Activated naive CD4-positive, alpha-beta T cell treated with anti-CD3 and anti-CD28 coated beads, Interleukin-2, amount 50 U/mL, for 24 hours (primary cell): Measurements from ENCODE around the gene MCUB.

Experiments
- H3K27ac Mint-ChIP-seq: one replicate; pipeline ENCODE4 v1.8.0; 2021; ENCODE audit warnings: mild to moderate bottlenecking, mixed read lengths
- H3K27me3 Mint-ChIP-seq: one replicate; pipeline ENCODE4 v1.8.0; 2021; ENCODE audit warnings: mixed read lengths
- H3K36me3 Mint-ChIP-seq: one replicate; pipeline ENCODE4 v1.8.0; 2021; ENCODE audit warnings: mixed read lengths
- H3K4me1 Mint-ChIP-seq: one replicate; pipeline ENCODE4 v1.8.0; 2021; ENCODE audit warnings: mixed read lengths
- H3K4me3 Mint-ChIP-seq: one replicate; pipeline ENCODE4 v1.8.0; 2021; ENCODE audit warnings: mild to moderate bottlenecking, mixed read lengths
- H3K9me3 Mint-ChIP-seq: one replicate; pipeline ENCODE4 v1.8.0; 2021; ENCODE audit warnings: mixed read lengths

Gene MCUB

DNA sequence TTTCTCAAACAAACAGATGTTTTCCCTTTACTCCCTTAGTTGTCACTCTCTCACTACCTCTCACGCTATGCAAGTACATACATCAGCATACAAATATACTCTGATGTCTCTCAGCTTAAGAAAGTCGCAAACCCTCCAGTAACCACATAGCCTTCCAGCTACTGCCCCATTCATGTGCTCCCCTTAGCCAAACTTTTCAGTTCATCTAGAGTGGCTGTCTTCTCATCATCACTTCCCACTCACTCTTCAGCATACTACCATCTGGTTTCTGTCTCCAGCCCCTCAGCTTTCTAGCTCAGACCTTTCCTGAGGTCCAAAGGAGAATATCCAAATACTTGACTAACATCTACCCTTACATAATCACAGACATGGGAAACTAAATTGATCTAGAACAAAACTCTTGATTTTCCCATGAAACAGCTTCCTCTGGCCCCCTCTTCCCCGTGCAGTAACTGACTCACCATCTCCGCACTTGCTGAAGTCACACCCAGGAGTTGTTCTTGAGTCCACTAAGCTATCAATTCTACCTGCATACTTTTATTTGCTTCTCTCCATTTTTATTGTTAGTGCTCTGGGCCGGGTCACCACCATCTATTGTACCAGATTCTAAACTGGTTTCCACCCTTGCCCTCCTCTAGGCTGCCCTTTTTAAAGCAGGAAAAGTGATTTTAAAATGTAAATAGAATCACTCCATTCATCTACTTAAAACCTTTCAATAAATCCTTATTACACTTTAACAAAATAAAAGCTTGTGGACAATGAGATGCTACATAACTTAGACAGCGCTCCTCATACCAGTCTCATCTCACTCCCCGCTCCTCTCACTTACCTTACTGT is 86.0 kb downstream of the MCUB start:
- H3K4me1 Mint-ChIP-seq: peaks cover 18% of the 10 kb centered on the region
- no peak overlapping the region for H3K4me3 Mint-ChIP-seq
- H3K36me3 Mint-ChIP-seq: peaks cover 2% of the 10 kb centered on the region
- H3K27ac Mint-ChIP-seq: no peak overlapping the region
- no peaks in the 10 kb centered on the region for H3K27me3 Mint-ChIP-seq
- no peaks in the 10 kb centered on the region for H3K9me3 Mint-ChIP-seq

DNA sequence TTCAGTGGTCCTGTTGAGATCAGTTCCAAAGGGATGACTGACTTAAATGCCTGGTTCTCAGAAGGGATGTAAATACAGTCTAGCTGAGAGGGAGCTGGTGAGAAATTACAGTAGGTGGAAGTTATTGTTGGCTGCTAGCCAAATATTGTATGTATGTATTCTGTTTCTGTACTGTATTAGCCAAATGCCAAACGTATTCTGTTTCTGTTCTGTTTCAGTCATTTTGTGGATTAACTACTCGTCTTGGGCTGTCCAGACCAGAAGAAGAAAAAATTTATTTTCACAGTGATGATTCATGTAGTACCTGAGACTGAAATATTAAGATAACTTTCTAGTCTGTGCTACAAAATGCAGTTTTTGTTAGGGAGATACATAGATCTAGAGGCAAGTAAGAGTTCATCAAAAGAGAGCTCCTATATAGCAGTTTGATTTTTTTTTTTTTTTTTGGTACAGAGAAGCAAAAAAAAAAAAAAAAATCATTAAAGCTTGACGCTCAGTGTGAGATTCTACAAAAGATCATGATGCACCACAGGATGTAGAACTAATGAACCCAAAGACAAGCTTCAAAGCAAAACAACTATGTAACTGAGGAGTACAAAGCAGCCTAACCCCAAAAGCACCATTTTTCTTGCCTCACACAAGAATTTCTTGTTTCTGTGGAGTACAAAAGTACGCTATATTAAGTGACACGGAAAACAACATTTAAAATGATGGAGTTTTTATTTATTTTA is 88.4 kb downstream of the MCUB start:
- Mint-ChIP-seq H3K36me3 (peaks cover 16% of the 10 kb centered on the region), H3K27ac (peak overlapping the region; percentile 87), H3K4me1 (no peaks in the 10 kb centered on the region), H3K27me3 (no peaks in the 10 kb centered on the region), H3K9me3 (no peaks in the 10 kb centered on the region), H3K4me3 (peak overlapping the region; percentile 72)

DNA sequence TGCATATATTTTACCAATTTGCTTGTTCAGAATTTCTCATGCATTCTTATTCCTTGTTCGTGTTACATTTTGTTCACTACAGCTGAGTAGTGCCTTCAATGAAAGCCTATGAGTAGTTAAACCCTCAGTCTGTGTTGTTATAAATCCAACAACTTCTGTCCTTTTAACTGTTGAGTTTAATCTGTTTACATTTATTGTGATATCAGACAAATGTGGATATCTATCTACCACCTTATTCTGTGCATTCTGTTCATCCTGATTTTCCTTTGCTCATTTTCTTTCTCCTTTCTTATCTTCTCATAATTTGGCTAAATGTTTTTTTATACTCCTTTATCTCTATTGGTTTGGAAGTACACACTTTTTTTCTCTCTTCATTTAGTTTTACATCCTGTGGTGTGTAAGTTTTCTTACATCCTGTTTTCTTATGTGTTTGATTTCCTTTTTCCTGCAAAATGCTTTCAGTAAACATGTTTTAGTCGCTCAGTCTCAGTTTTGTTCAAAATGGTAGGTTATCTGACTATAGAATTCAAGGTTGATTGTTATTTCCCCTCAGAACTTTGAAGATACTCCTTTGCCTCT is 89.0 kb downstream of the MCUB start:
- Mint-ChIP-seq H3K9me3 (no peaks in the 10 kb centered on the region), H3K4me3 (peak overlapping the region; percentile 72), H3K27me3 (no peaks in the 10 kb centered on the region), H3K4me1 (no peaks in the 10 kb centered on the region), H3K36me3 (peaks cover 18% of the 10 kb centered on the region), H3K27ac (peak overlapping the region; percentile 87)

DNA sequence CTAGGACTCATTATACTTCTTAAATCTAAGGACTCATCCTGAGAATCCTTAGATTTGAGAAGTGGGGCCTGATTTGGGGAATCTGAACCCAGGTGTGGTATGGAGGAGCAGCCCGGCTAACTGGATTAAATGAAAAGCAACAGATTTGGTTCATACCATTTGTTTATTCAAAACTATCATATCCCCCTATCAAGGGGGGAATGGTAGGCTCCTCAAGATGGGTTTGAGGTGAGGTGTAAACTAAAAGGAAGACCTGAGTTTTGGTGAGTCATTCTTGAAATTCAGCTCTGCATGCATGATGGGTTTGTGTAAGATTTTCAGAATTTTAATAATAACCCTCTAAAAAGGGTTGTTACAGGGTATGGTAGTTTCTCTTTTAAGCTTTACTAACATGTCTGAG is 89.8 kb downstream of the MCUB start:
- peak overlapping the region; percentile 76 for H3K27ac Mint-ChIP-seq
- no peaks in the 10 kb centered on the region for H3K27me3 Mint-ChIP-seq
- H3K4me3 Mint-ChIP-seq: peak overlapping the region; percentile 11
- H3K4me1 Mint-ChIP-seq: peaks cover 5% of the 10 kb centered on the region
- H3K36me3 Mint-ChIP-seq: peaks cover 21% of the 10 kb centered on the region
- no peaks in the 10 kb centered on the region for H3K9me3 Mint-ChIP-seq

DNA sequence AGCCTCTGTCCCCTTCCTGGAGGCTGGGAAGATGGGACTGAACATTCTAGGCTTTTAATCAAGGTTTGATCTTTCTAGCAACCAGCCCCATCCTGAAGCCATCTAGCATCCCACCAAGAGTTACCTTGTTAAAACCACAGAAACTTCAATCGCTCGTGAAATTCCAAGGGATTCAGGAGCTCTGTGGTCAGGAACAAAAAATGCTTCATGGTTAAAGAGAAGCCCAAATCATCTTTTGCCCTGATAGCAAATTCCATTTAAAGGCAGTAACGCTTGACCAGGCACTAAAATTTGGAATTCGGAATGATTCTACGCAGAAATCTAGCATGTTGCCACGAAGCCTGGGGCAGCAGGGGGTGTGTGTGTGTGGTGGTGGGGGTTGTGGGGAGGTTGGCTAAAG is 95.3 kb downstream of the MCUB start:
- Mint-ChIP-seq H3K4me1 (peaks cover 36% of the 10 kb centered on the region), H3K4me3 (no peak overlapping the region), H3K36me3 (peaks cover 19% of the 10 kb centered on the region)

DNA sequence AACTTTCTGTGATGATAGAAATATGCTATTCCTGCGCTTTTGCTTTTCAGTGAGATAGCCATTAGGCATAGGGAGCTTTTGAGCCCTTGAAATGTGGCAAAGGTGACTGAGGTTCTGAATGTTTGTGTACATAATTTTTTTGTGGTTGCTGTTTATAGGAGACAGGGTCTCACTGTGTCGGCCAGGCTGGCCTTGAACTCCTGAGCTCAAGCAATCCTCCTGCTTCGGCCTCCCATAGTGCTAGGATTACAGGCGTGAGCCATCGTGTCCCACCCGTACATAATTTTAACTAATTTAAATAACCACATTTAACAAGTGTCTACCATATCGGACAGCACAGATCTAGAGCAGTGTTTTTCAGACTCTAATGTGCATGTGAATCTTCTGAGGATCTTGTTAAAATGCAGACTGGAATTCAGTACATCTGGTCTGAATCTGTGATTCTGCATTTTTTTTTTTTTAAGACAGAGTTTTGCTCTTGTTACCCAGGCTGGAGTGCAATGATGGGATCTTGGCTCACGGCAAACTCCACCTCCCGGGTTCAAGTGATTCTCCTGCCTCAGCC is 97.9 kb downstream of the MCUB start:
- peaks cover 12% of the 10 kb centered on the region for H3K36me3 Mint-ChIP-seq
- H3K27me3 Mint-ChIP-seq: no peaks in the 10 kb centered on the region
- peaks cover 49% of the 10 kb centered on the region for H3K4me1 Mint-ChIP-seq
- no peak overlapping the region for H3K4me3 Mint-ChIP-seq
- H3K9me3 Mint-ChIP-seq: no peaks in the 10 kb centered on the region
- H3K27ac Mint-ChIP-seq: peak overlapping the region; percentile 63

More for the DNA sequence above, 95.3 kb downstream of the MCUB start:
- H3K9me3 Mint-ChIP-seq: no peaks in the 10 kb centered on the region
- H3K27me3 Mint-ChIP-seq: no peaks in the 10 kb centered on the region
- H3K27ac Mint-ChIP-seq: no peak overlapping the region

DNA sequence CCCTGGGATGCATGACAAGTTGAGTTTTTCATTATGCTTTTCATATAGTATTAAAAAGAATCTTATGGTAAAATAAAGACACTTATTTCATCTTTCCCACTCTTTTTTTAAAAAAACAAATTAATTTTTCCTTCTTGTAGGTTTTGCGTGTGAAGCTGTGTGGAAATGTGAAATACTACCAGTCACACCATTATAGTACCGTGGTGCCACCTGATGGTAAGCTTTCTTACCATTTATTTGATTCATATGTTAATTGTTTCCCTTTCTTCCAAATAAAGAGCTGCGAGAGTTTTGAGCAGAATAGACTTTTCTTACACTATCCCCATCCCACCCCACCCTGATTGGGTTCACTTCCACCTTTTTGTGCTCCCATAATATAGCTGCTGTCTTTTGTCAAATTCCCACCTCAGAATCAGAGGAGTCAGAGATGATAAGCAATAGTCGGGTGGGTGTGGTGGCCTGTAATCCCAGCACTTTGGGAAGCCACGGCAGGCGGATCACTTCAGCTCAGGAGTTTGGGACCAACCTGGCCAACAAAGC is 98.9 kb downstream of the MCUB start:
- peak overlapping the region; percentile 18 for H3K27ac Mint-ChIP-seq
- H3K4me3 Mint-ChIP-seq: no peak overlapping the region
- no peaks in the 10 kb centered on the region for H3K27me3 Mint-ChIP-seq
- H3K4me1 Mint-ChIP-seq: peaks cover 59% of the 10 kb centered on the region
- H3K36me3 Mint-ChIP-seq: peaks cover 9% of the 10 kb centered on the region
- no peaks in the 10 kb centered on the region for H3K9me3 Mint-ChIP-seq

DNA sequence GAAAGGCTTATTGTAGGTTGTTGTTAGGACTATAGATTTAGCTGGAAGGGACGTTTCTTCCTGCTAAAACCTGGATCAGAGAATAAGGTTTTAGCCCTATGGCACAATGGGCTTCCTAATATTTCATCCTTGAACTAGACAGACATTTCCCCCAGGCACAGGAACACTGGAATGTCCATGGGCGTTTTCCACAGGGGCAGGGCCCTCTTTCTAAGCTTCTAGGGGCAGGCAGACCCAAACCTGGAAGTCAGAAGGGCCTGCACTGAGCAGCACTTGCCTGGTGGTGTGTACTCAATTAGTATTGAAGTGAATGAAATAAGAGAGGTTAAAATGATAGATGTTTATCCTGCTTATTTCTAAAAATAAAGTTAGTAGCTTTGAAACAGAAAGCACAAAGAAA is 102.1 kb downstream of the MCUB start:
- Mint-ChIP-seq H3K4me3 (no peak overlapping the region), H3K27ac (no peak overlapping the region), H3K27me3 (no peaks in the 10 kb centered on the region), H3K9me3 (no peaks in the 10 kb centered on the region), H3K4me1 (peaks cover 64% of the 10 kb centered on the region), H3K36me3 (peaks cover 11% of the 10 kb centered on the region)

DNA sequence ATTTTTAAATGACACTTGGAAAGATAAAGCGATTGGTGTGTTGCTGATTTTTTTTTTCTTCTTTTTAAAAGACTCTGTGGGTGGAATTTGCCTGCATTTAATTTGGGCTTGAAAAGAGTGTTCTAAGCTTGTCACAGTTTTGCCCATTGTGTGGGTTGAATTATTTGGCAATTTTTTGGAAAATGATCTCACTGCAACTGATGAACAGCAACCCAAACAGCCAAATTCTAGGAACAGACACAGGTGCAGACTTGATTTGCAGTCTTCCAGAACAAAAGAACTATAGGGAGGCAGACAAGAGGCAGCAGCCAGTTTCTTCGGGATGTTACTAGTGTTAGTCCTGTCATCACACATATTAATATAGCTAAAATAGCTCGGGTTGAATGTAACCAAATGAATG is 102.7 kb downstream of the MCUB start:
- Mint-ChIP-seq H3K36me3 (peaks cover 12% of the 10 kb centered on the region), H3K4me1 (peaks cover 67% of the 10 kb centered on the region), H3K4me3 (no peak overlapping the region), H3K9me3 (no peaks in the 10 kb centered on the region), H3K27me3 (no peaks in the 10 kb centered on the region), H3K27ac (peak overlapping the region; percentile 30)

DNA sequence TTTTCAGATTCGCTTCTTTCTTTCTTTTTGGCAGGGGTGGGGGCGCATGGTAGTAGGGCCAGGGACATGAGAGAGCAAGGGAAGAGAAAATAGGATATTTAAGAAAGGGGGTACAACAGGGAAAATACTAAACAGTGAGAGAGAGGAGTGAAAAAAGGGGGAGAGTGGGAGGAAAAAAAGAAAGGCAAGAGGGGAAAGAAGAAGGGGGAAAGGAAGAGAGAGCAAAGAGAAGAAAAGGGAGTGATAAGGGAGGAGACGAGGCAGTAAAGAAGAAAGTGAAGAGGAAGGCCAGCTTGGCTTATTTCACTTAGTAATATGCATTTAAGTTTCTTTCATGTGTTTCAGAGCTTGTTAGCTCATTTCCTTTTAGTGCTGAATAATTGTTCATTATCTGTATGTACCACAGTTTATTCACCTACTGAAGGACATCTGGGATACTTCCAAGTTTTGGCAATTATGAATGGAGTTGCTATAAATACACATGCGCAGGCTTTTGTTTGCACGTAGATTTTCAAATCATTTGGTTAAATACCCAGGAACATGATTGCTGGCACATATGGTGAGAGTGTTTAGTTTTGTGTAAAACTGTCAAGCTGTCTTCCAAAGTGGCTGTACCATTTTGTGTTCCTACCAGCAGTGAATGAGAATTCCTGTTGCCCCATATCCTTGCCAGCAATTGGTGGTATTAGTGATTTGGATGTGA is 105.9 kb downstream of the MCUB start:
- Mint-ChIP-seq H3K9me3 (no peaks in the 10 kb centered on the region), H3K27me3 (no peaks in the 10 kb centered on the region), H3K4me1 (peaks cover 78% of the 10 kb centered on the region), H3K36me3 (peaks cover 15% of the 10 kb centered on the region), H3K27ac (peak overlapping the region; percentile 69), H3K4me3 (peak overlapping the region; percentile 33)

DNA sequence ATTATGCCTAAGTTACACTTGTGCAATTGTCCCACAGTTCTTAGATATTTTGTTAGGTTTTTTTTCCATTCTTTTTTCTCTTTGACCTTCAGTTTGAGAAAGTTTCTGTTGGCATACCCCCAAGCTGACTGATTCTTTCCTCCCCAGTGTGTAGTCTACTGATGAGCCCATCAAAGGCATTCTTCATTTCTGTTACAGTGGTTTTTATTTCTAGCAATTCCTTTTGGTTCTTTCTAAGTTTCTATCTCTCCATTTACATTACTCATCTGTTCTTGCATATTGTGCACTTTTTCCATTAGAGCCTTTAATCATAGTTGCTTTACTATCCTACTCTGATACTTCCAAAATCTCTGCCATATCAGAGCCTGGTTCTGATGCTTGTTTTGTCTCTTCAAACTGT is 111.3 kb downstream of the MCUB start:
- peak overlapping the region; percentile 34 for H3K4me3 Mint-ChIP-seq
- peak overlapping the region; percentile 91 for H3K27ac Mint-ChIP-seq
- peaks cover 74% of the 10 kb centered on the region for H3K4me1 Mint-ChIP-seq
- H3K9me3 Mint-ChIP-seq: no peaks in the 10 kb centered on the region
- H3K27me3 Mint-ChIP-seq: no peaks in the 10 kb centered on the region
- peaks cover 28% of the 10 kb centered on the region for H3K36me3 Mint-ChIP-seq

DNA sequence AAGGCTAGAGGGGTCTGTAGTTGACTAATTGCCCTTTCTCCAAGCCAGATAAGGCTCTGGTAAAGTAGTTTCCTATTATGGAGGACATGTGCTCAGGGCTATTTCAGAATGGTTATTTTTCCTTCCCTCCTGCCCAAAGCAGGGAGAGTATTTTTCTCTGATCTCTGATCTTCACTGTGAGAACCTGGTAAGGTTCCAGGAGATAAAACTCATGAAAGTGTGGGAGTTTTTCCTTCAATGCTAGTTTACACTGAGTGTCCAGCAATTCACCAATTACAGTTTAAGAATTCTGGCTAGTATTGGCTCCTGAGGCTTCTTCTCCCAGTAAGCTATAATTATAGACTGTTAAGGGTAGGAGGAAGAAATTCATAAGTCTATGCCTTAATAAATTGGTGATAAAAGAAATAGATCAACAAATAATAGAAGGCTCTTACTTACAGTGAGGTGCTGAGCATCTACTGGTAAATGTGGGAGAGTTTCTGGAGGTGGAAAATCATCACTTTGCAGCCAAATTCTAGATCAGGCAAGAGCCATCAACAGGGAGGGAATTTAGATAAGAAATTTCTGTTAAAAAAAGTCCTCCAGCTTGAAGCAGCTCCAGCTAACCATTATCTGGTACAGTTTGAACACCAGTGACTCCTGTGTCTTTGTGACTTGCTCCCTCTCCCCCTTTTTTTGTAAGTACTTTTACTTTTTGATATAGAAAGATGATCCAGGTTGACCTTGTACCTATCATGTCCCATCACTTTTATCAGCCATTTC is 112.3 kb downstream of the MCUB start:
- H3K27ac Mint-ChIP-seq: no peak overlapping the region
- H3K4me1 Mint-ChIP-seq: peaks cover 68% of the 10 kb centered on the region
- H3K27me3 Mint-ChIP-seq: no peaks in the 10 kb centered on the region
- no peak overlapping the region for H3K4me3 Mint-ChIP-seq
- H3K36me3 Mint-ChIP-seq: peaks cover 26% of the 10 kb centered on the region
- no peaks in the 10 kb centered on the region for H3K9me3 Mint-ChIP-seq

DNA sequence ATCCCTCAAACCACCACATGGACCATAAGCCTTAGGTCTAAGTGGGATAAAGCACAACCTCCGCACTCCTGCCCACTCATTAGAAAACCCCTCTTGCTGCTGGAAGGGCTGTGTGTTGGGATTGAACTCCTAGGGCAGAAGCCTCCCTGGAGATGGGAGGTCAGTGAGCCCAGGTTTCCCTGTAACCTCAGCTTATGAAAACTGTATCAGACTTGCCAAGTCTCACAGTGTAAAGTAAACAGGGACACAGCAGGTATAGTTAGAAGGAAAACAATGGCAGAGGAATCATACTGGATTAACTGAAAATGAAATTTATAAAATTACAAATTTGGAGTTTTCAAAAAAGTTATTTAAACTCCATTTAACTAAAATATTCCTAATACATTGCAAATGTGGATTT is 113.3 kb downstream of the MCUB start:
- no peaks in the 10 kb centered on the region for H3K9me3 Mint-ChIP-seq
- no peaks in the 10 kb centered on the region for H3K27me3 Mint-ChIP-seq
- no peak overlapping the region for H3K27ac Mint-ChIP-seq
- no peak overlapping the region for H3K4me3 Mint-ChIP-seq
- H3K4me1 Mint-ChIP-seq: peaks cover 59% of the 10 kb centered on the region
- peaks cover 26% of the 10 kb centered on the region for H3K36me3 Mint-ChIP-seq

DNA sequence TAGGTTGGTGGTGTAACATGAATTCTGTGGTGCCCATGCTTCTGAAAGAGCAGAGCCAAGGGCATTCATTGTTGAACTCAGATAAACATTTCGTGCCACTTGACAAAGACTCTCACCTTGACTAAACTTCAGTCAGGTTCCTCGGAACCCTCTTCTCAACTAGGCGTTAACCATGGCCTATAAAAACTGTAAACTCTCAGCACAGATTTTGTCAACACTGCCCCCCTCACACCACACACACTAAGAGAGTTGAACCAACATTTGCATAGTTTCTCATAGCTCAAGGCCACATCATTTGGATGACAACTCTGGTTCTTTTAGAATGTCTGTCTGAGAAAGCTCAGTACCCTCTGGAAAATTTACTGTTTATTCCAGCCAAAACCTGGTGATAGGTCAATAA is 115.1 kb downstream of the MCUB start:
- H3K27ac Mint-ChIP-seq: peak overlapping the region; percentile 72
- H3K9me3 Mint-ChIP-seq: no peaks in the 10 kb centered on the region
- no peak overlapping the region for H3K4me3 Mint-ChIP-seq
- peaks cover 43% of the 10 kb centered on the region for H3K4me1 Mint-ChIP-seq
- no peaks in the 10 kb centered on the region for H3K27me3 Mint-ChIP-seq
- H3K36me3 Mint-ChIP-seq: peaks cover 22% of the 10 kb centered on the region
